Cerebellar nuclear complex (tissue), 1 donor: ENCODE data around the gene PAK1.

Source experiments
- DNase-seq, 2 experiments: peaks; one replicate each; lab custom pipeline; 2025; lab: John Stamatoyannopoulos, UW

Gene PAK1

DNA sequence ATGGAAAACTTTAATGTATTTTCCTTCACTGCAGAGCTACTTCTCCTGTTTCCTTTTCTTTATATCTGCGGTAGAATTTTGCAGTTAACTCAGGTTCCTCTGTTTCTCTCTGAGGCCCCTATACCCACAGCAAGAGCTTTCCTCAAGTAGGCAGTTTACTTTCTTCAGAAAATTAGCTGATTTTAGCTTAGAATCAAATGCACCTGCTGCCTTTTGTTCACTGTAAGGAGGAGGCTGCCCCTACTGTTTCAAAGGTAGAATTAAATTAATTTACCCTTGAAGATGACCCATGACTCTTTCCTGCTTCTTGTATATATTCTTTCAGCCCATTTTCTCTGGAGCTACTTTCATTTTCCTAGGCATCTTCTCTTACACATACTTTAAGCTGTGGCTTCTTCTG is 103.7 kb downstream of the PAK1 start:
- no peak for DNase-seq

GRCh38 chr11:77361184-77361583 is 112.7 kb downstream of the PAK1 start:
- DNase-seq, result no peak

DNA sequence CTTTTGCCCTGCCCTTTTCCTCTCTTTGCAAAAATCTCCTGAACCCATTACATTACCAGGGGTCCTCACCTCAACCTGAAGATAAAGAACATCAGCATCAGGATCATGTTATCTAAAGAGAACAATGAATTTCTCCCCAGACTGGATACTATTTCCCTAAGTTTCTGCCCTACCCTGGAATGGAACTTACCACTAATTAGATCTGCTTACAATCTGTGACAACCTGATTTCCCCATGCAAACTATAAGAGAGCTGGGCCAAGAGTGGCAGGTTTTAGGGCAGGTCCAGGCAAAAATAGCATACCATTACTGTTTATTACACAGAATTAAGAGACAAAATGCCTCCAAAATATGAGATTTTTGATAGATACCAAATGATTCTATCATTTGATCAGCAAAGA is 114.4 kb downstream of the PAK1 start:
- DNase-seq, result no peak

GRCh38 chr11:77353131-77353530 is 120.8 kb downstream of the PAK1 start:
- DNase-seq, result no peak

DNA sequence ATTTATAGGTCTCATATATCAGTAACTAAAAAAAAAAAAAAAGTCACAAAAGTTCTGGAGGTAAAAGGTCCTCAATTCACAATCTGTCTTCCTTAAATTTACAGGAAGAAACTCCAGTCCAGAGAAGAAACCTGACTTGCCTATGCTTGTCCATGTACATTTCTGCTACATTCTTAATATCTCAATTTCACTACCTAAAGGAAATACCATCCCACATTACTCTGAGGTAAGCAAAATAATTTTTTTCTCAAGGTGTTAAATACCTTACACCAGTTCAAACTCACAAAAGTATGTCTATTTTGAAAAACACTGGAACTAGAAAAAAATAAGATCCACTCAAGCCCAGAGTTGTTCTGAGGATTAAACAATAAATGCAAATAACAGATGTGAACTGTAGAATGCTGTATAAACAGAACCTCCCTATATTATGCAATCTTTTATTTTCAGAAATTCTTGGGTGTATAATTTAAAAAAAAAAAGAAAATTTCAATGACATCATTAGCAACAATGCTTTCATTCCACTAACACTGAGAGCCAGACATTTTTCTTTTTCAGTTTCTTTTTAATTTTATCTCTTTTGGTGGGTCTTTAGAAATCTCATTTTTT is 122.5 kb downstream of the PAK1 start:
- DNase-seq, result no peak

DNA sequence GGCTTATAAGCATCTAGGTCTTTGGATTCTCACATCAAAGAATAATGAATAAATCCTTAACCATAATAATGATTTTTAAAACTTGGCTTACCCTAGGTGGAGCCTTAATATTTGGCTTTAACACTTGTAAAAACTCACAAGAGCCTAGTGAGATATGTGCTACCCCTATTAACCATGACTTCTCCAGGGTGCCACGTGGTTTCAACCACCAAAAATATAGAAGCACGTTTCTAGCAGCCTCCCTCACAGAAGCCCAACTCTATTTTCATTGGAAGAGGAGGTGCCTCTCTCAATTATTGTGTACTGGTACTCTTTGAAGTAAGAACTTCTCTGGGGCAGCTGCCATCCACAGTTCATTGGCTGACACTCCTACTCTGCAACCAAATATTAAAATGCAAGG is 125.9 kb downstream of the PAK1 start:
- DNase-seq, result no peak

DNA sequence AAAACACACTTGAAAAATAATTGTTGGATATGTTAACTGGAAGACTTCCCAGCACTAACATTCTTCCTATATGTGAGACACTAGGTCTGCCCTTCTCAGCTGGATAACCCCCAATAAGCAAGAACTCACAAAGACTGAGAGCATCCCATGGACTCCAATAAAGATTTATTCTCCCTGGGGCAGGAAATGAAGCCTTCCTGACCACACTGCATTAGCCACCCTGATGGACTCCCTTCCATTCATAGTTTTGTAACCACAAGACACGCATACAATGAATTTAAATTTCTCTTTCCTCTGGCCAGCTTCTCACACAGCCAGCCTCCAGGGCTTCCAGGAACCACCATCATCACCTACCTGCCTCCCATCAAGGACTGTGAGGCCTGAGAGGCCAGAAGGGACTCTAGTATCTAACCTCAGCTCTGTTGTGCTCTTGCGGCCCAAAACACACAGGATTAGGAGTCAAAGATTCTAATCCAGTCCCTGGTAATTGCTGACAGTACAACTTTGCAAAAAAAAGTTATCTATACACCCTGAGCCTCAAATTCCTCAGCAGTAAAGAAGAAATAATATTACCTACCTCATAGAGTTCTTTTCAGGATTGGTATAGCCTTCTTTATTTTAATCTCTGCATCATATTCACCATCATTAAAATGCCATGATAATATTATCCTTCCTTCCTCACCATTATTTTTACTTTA is 126.8 kb downstream of the PAK1 start:
- DNase-seq, result no peak

DNA sequence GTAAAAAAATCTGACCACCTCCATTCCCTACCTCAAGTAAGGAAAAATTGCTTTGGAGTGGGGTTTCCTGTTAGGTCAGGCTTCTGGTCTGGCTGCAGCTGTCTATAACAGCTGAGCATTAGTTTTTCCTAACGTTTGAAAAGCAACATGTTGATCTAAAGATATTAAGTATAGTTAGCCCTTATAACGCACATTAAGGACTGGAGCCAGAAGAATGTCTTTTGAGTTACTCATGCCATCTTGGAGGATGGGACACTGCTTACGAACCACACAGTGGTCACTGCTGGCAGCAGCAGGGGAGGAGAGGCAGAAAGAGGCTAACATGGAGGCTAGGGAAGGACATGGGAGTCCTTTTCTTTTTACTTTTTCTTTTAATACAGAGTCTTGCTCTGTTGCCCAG is 128.3 kb downstream of the PAK1 start:
- DNase-seq, result no peak

DNA sequence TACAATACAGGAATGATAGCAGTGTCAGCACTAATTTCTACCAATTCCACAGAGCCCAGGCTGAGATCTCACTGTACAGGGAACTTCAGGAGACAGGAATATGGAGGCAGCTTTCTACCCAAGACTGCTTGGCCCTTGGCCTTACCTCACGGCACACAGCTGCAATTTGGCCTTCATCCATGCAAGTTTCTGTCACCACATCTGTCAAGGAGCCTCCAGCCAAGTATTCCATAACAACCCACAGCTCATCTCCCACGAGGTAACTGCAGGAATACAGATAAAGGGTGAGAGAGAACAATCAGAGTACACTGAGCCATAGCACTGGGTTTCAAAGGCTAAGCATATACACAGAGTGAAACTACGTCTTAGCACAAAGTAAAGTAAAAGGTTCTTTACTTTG is 133.4 kb downstream of the PAK1 start:
- no peak for DNase-seq

- no peak for DNase-seq
These were observed 141.6 kb downstream of the PAK1 start for GRCh38 chr11:77332259-77332658.

GRCh38 chr11:77325159-77325558 is 148.7 kb downstream of the PAK1 start:
- no peak for DNase-seq

- DNase-seq, result no peak
These were observed 149.4 kb downstream of the PAK1 start for GRCh38 chr11:77324508-77324907.

DNA sequence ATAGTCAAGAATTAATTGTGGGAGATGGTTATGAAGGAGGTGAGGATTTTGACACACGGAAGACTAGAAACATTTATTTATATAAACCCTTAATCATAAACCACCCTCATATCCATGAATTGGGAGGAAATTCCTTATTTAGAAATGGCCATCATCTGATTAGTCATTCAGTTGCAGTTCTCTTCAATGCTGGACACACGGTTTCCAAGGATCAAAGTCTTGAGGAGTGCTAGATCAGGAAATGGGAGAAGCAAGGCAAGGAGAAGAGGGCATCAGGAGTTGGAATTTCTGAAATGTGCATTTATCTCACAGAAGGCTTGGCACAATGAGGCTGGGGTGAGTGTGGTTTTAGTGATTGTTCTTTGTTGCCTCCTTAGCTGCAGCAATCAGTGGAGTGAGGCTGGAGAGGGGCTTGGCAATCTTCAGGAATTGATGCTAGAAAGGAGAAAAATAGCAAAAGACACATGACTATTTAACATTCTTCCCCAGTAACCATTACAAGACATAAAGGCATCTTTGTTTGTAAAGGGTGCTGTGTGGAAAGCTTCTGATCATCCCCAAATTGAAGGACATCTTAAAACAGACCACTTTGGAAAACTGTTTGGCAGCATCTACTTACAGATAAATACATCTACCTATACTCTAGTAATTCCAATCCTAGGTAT is 150.8 kb downstream of the PAK1 start:
- no peak for DNase-seq

GRCh38 chr11:77322506-77322905 is 151.4 kb downstream of the PAK1 start:
- DNase-seq, result peak in 1 of 2 experiments; percentile 3

DNA sequence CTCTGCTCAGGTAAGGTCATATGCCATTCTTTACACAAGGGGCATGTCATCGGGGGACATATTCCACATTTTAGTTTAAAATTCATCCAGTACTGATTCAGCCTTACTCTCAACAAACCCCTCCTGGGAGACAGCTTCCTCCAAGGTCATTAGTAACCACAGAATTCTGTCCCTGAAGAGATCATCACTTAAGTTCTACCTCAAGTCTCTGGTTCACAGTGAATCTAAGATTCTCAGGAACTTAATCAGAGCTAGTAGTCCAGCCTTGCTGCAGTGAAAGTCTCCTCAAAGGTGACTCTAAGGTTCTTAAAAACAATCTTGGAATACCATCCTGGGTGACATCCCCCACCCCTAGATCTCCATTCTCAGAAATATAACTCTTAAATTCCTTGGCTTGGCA is 153.5 kb downstream of the PAK1 start:
- DNase-seq, result no peak

- DNase-seq, result no peak
These were observed 155.3 kb downstream of the PAK1 start for GRCh38 chr11:77318600-77318999.

GRCh38 chr11:77316733-77317342 is 157.1 kb downstream of the PAK1 start:
- no peak for DNase-seq

DNA sequence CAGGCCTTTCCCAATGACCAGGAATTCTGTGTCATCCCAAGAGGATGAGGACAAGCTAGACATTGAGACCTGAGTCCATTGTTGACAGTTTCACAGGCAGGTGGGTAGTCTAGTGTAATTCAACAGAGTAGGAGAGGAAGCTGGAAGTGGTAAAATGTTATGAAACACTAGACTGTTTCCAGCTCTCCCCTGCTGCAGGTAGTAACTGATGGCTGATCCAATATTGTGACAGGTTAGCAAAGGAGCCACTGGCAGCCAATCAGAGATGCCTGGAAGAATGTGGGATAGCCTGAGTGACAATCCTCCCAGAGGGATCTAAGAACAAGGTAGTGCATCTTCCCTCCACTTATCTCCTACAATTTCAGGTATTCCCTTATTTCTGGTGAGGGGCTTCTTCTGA is 161.8 kb downstream of the PAK1 start:
- no peak for DNase-seq

DNA sequence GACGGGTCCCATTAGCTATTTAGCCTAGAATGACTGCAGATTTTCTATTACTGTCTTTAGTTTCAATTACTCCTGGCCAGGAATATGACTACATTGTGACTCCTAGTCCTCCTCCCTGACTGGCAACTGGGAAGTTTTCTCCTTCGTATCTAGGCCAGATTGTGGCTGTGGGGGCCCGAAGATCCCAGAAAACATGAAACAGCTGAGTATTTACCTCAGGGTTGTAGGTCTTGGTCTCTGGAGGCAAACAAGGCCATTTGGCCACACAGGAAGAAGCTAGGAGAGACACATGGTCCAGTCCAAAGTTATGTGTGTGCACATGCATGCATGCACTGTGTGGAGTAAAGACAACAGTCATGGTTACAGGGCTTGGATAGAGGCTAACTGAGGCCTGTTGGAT is 162.2 kb downstream of the PAK1 start:
- DNase-seq, result no peak

GRCh38 chr11:77310721-77311120 is 163.2 kb downstream of the PAK1 start:
- no peak for DNase-seq

DNA sequence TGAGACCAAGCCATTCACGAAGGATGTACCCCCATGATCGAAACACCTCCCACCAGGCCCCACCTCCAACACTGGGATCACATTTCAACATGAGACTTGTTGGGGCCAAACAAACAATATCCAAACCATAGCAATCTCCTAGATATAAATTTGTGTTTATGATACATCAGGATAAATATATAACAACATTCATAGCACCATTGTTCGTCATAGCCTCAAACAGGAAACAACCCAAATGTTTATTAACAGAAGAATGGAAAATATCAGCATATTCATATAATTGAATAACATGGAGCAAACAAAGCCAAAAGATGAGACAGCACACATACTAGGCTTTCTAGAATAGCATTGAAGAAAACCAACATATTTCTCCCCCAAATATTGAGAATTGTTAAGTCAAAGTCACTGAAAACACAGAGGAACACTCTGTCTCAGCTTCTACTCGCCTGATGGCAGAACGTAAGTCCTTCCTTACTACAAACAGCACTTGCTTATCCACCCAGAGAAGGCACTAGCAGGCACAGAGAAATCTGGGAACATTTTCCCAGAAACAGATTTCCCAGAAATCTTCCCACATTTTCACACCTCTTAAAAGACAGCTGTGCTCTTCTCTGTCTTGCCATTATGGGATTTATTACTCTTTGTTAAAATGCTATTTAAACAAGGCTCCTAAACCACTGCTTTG is 164.4 kb downstream of the PAK1 start:
- DNase-seq, result no peak

DNA sequence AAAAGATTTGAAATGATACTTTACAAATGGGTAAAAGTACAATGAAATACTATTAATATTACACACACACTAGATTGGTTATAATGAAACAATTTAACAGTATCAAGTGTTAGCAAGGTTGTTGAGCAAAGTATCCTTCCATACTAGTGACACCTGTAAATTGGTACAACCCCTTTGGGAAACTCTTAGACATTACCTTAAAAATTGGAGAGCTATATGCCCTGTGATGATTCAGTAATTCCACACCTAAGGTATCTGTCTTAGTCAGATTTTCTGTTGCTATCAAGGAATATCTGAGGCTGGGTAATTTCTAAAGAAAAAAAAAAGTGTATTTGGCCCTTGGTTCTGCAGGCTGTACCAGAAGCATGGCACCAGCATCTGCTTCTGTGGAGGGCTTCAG is 165.1 kb downstream of the PAK1 start:
- DNase-seq, result no peak

- no peak for DNase-seq
These were observed 170.6 kb downstream of the PAK1 start for GRCh38 chr11:77303328-77303727.
